G401.6 (cell line): ENCODE data around the gene FOXP1.

ENCODE experiments used
- FAIRE-seq: peaks from 2 replicates; lab custom pipeline; 2012; peaks lifted over from hg19 to GRCh38; lab: Jason Lieb, UNC

The FOXP1 gene

DNA sequence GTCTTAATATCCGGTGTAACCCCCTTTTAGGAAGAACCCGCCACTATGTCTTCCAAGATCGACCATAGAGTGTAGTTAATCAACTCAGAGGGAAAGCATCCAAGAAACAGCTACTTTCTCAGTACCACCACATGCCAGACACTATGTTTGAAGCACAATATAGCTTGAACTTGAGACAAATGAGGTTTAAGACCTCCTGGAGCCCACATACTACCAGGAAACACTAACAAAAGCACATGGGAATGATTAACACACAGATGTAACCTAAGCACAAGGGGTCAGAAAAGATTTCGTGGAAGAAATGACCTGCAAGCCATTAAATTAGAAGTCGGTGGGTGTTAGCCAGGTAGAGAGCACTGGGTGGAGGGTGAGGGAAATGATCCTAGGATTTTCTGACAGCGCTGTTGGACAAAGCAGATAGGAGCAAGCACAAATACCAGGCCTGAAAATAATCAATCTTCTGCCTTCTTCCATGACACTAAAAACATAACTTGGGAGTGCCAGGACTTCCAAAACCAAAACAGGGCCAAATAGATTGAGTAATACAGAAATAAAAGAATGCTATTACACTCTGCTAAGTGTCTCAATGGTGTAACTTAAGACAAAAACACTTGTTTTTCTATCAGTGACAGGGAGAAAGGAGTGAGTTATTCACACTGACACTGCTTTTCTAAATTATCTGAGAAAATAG, 213.7 kb downstream of the FOXP1 start:
- no peak for FAIRE-seq

DNA sequence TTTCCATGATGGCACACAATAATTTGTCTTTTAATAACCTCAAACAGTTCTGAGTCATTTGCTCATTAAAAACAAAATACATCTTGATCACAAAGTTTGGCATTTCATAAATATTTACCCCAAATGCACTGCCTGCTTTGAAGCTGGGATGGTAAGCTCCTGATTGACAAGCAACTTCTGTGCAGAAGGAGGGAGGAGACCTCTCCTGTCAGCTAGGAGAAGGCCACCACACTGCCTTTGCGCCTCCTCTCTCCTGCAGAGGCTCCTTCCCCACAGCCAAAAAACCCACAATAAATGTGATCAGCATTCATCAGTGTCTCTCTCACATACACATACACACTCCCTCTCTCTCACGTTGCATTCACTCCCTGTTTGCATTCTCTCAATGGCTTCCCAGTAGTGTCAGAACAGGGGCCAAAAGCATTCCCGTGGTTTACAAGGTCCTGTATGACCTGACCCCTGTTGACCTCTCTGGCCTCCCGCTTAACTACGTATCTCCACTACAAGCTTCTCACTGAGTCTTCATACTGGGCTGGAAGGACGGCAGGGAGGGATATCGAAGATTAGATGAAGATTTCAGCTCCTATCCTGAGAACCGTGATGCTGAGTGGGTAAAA, 216.4 kb downstream of the FOXP1 start:
- no peak for FAIRE-seq

DNA sequence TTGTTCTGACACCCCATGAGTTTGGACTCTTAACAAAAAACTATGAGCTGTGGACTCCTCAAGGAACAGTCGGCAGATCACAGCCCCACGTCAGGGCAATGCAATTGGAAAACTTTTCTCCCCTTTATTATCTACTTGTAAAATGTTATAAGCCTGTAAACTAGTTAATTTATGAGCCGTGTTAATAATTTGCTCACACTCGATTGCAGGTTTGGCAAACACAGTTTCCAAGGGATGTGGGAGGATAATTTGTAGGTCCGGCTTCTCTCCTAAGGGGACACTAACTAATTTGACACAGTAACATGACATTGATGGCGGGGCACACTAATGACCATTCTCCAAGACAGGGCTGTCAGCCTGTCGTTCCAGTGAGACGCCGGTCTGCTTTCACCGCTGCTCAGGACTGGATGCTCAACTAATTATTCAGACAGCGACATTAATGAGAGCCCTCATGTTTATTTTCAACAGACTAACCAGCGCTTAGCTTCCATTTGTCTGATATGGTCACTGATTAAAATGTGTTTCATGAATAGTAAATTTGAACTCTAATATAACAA, 222.1 kb downstream of the FOXP1 start:
- FAIRE-seq = no peak

DNA sequence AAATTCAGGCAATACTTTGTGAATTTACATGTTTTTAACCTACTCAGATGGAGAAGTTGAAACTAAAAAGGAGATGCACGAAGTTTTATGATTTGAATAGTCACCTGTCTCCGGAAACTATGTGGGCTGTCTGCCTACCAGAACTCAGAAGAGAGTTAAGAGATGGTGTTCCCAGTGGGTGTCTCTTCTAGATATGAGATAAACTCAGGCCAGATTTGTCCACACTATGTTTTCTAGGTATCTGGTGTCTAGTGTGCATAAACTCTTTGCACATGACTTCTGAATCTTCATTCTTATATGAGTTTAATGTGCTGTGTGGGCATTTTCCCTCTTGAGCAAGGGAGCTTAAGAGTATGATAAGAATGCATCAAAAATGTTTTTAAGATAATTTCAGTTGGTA, 222.8 kb downstream of the FOXP1 start:
- FAIRE-seq = no peak

DNA sequence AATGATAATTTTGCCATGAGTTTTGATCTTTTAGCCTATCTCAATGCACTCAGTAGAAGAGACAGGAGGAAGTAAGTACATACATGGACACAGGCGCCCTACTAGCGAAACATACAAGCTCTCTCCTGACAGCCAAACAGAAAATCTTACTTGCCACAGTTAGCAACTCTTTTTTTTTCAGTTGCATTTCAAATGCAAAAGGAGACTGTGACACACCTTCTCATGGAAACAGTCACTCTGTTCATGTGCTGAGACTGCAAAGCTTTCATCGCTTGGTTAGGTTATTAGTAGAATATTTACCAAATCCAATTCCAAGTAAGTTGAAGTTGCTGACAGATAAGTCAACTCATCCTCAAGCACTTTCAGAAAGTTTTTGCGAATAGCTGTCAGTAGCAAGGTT, 223.3 kb downstream of the FOXP1 start:
- FAIRE-seq = no peak

DNA sequence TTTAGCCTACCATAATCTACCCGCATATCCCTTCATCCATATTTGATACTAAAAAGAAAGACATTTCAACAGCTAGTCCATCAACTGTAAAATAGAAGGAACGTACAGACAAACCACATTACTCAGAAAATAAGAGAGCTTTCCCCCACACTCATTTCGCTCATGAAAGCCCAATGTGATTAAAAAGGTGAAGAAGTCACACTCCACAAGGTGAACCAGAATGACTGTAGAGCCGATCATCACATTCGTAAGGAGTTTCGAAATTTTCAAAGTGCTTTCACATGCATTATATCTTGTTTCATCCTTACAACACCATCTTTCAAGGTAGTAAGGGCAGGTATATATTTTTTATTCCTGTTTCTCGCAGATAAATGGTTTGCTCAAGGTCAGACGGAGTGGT, 225.3 kb downstream of the FOXP1 start:
- FAIRE-seq = no peak

DNA sequence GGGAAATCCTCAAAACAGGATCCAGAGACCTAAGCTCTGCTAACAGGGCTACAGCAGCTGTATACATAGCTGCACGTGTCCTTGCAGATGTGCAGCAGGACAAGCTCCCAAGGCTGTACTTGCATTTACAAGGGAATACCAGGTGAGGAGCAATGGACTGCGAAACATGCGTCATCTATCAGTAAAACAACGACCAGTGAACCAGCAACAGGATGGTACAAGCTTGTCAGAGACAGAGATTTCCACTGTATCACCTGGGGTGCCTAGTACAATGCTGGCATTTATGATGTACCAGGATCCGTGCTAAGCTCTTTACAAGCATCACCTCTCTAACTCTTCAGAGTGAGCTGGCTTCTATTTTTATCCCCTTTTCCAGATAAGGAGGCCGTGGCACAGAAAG, 227.3 kb downstream of the FOXP1 start:
- FAIRE-seq = no peak

DNA sequence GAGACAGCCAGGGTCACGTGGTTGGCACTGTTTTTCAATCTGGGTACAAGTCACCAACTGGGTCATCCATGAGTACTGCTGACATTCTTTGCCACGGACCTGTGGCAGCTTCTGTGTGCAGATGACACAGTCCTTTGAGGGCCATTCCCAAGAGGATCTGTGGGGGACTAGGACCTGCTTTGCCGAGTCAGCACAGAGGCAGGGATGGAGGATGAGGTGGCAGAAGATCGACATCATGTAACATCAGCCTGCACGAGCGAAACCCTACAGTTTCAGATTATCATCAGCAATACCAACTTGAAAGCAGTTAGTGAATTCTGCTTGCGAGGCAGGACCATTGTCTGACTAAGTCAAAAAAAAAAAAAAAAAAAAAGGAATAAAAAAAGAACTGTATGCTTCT, 227.7 kb downstream of the FOXP1 start:
- no peak for FAIRE-seq

DNA sequence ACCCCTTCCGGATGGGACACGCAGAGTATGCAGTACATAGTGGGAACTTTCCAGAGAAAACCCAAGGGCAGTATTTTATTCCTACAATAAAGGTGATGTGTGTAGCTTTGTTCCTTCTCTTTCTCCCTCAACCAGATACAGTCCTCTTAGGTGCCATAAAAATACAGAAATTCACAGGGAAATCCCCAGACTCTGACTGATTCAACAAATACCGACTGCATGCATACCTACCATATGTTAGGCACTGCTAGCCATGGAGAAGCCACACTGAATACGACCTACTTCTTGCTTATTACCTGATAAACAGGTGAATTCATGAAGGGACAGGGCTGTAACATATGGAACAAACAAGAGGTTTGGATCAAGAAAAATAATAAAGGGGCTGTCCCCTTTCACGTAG, 228.5 kb downstream of the FOXP1 start:
- no peak for FAIRE-seq

DNA sequence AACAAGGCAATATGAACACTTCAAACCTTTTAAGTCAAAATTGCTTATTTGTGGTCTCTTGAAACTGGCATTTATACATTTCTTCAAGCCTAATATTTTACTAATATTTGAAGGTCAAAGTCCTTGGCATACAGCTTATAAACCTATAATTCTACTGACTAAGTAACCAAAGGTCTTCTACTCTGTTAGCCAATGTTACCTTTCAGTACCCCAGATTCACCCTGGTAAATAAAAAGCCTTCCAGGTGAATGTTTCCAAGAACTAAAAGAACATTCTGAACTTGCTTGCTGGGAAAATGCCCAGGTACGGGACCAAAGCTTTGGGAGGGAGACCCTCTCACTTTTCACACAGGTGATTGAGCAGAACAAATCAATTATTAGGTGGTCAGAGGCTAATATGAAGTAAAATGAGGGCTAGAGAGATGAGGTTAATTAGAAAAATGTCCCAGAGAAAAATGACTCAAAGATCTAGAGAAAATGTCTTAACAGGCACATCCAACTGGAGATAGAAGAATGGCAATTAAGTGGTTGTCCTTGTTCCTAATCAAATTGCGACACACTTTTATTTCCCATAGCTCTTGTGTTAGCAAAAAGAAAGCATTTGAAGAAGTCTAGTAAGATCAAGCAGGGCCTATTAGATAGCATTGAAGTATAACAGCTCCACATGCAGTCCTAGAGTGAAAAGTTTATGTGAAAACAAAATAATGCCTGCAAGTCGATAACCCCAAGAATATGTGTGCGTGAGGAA, 232.0 kb downstream of the FOXP1 start:
- FAIRE-seq = no peak

DNA sequence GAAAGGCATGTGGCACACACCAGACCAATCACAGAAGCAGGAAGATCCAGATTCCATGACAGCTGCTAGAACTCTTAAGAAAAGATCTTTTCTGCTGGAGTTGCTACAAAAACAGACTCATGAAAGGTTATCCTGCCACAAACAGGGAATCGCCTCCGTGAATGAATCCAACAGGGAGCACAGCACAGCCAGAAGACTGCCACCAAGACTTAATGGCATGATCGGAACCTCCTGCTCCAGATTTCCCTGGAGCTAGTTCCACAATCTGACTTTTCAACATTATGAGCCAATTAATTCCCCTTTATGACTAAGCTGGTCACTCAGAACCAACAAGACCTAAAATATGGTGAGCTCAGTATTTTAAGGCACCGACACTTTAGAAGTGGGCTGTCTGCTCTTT, 232.5 kb downstream of the FOXP1 start:
- FAIRE-seq = no peak

DNA sequence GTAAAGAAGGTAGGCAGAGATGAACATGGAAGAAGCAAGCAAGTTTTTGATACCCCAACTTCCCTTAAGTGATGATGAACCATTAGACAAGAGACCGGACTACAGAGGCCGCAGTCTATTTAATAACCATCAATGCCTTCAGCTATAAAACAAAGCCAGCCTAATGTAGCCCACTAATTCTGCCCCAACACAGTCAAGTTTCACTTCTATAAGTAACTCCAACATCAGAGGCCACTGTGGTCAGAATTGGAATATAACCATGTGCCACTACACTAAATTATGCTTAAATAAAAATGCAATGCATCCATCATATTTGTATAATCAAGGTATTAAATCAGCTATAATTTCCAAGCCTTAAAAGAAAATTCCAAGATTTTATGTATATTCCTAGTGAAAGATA, 234.7 kb downstream of the FOXP1 start:
- no peak for FAIRE-seq

DNA sequence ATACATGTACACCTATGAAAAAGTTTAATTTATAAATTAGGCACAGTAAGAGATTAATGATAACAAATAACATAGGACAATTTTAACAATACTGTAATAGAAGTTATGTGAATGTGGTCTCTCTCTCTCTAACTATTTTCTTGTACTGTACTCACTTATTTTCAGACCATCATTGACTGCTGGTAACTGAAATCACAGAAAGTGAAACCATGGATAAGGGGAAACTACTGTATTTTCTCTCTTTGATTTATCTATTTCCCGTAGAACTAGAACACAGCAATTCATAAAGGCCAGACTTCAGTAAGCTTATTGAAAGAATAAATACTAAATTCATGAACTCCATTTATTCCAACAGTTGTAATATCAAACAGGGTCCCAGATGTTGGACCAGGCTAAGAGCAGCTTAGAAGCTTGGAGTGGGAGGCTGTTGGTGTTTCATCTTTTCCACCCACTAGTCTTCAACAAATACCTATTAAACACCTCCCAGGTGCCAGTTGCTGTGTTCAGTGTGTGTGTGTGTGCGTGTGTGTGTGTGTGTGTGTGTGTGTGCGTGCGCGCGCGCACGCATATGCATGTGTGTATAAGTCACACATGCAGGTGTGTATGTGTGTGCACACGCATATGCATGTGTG, 235.4 kb downstream of the FOXP1 start:
- no peak for FAIRE-seq

DNA sequence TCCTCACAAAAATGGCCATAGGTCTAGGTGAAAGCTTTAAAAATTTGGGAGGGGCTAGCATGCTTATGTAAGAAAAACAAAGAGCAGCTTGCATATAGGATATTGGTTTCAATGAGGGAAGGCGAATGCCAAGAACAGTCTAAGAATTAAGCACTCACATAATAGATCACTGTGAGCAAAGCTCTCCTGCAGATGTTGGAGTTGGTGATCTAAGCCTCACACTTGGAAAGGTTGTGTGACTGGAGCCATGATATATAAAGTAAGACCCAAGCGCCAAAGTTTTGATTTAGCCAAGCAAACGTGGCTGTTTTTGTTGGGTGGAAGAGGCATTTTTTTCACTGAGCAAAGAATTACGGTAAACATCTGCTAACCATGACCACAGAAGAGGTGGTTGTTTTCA, 237.5 kb downstream of the FOXP1 start:
- no peak for FAIRE-seq

DNA sequence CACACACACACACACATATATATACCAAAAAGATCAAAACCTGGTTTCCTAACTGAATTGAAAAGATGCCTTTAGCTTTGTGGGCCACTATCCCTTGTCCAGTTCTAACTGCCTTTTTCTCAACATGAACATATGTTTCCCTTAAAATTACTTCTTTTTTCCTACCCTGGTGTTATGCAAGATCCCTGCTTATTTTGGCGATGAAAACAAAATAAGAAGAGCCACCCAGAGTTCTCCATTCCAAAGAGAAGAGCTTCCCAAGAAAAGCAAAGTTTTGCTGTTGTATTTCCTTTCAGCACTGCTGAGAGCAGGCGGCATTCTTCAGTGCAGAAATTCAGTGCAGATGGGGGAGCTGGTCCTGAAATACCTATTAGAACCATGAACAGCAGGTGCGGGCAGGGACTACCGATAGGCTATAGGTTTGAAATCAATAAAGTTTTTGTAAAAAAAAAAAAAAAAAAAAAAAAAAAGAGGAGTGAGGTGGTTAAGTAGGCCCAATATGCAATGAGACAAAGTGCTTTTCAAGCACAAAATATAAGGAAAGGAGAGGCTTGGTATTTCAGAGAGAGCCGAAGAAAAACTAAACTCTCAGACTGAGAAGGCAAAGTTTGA, 238.0 kb downstream of the FOXP1 start:
- no peak for FAIRE-seq

DNA sequence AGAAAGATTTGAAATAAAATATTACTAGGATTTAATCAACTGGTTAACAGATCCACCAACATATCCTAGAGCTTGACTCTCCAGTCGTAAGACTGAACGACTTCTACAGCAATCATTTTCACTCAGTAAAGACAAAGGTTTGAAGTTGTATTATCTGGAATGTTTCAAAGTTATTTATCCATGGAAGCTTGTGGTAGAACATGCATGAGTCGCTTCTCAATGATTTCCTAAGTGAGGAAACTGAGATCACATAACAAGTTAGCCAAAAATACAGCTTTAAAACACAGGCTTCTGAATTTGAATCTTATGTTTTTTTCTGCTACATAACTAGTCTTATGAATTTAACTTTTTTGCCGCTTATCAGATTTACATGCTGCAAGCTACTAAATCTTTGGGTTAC, 241.8 kb downstream of the FOXP1 start:
- FAIRE-seq = no peak

DNA sequence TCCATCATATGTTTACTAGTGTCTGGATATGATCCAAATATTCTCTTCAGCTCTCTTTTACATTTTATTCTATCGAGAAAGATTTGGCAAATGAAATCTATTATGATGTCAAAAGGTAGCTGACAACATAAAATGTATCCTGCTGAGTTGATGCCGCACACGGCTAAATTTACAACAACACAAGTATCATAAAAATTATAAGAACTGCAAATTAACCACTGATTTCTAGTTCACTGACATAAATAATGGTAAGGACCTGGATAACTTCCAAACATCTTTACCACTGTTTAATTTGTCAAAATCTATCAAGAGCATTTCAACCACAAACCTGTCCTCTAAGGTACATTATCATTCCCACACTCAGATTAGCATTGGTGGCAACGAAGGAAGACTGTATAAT, 244.5 kb downstream of the FOXP1 start:
- FAIRE-seq = no peak

DNA sequence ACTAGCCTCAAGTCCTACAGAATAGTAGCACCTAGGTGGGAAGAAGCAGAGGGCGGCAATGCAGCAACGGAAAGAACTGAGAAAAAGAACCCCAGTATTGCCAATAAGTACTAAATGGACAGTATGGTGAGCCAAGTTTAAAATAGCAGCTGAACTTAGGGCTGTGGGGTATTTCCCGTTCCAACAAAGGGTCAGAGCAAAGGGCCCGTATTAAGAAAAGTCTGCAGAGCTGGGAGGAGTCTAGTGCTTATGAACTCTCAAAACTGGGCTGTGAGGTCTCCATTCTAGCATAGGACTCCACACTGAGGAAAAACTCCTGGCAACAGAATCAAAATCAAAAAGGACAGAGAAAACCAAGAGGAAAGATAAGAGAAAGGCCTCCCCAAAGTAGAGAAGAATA, 250.7 kb downstream of the FOXP1 start:
- FAIRE-seq = no peak

DNA sequence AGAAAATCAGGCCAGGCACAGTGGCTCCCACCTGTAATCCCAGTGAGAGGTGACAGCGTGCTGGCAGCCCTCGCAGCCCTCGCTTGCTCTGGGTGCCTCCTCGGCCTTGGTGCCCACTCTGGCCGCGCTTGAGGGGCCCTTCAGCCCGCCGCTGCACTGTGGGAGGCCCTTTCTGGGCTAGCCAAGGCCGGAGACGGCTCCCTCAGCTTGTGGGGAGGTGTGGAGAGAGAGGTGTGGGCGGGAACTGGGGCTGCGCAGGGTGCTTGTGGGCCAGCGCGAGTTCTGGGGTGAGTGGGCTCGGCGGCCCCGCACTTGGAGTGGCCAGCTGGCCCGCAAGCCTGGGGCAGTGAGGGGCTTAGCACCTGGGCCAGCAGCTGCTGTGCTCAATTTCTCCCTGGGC, 252.6 kb downstream of the FOXP1 start:
- FAIRE-seq = no peak

DNA sequence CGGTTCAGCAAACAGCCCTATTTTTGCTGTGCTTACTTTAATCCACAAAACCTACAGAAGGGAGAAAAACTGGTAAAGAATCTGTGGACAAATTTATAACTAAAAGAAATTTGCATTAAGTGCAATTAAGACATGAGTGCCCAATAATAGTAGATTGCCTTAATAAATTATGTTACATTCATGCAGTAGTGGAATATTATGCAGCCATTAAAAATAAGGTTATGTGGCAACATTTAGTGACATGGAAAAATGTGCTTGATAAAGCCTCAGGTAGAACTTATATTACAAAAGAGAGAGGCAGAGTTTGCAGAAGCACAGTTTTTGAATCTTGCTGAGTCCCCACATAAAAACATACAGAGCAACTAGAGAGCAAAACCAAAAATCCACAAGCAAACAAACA, 253.0 kb downstream of the FOXP1 start:
- no peak for FAIRE-seq

DNA sequence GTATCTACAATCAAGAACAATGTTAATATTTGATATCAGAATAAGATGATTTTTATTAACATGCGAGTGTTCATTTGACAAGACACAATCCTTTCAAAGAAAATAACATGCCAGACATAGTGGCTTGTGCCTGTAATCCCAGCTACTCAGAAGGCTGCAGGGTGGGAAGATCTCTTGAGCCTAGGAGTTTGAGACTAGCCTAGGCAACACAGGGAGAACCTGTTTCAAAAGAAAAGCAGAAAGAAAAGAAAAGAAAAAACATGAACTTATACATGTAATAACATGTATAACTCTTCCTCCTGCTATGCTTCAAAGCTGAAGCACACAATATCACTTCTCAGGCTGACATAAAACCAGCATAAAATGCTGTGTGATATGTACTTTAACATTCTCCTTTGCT, 253.7 kb downstream of the FOXP1 start:
- no peak for FAIRE-seq

DNA sequence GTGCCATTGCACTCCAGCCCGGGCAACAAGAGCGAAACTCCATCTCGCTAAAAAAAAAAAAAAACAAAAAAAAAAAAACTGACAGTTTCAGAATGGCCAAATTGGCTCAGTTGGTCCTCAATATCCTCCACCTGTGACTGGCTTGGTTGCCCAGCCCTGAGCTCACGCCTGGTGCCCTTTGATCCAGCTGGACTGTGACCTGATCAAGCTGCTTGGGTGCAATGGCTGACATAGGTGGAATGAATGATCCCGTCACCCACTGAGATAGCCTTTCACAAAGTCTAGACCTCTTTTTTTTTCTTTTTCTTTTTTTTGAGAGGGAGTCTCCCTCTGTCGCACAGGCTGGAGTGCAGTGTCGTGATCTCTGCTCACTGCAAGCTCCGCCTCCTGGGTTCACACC, 254.6 kb downstream of the FOXP1 start:
- no peak for FAIRE-seq

DNA sequence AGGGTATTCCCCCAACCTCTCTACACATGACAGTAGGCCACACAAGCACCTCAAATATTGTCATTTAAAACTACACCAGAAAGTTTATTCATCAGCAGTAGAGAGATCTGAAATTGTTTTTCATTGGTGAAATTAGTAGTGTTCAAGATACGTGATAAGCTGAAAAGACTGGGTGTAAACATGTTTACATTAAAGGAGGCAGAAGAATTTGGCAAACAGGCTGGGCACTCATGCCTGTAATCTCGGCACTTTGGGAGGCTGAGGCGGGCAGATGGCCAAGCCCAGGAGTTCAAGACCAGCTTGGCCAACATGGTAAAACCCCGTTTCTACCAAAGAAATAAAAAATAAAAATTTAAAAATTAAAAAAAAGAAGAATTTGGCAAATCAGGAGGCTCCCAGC, 255.6 kb downstream of the FOXP1 start:
- no peak for FAIRE-seq
